Uterus (tissue), 2 donors: Measurements from ENCODE around the gene KATNAL1.

Source experiments
- POLR2A ChIP-seq, 2 donors: fragments of 450-650 bp; IDR thresholded peaks; one replicate each; pipeline ENCODE4 v1.6.1; 2016; ENCODE audit warnings: antibody characterized with exemption in 2 of 2, mild to moderate bottlenecking in 1 of 2, moderate library complexity in 1 of 2
- TF ChIP-seq, protein P1 (sequence below), 4 experiments: fragments of 200-600 bp in 2 of 4; fragments of 450-650 bp in 2 of 4; sonication (generic) in 2 of 4; IDR thresholded peaks; one replicate each; pipeline ENCODE4 v1.5.1; 2016 to 2019; ENCODE audit warnings: antibody characterized with exemption in 4 of 4, mild to moderate bottlenecking in 2 of 4, moderate library complexity in 1 of 4

DNA sequence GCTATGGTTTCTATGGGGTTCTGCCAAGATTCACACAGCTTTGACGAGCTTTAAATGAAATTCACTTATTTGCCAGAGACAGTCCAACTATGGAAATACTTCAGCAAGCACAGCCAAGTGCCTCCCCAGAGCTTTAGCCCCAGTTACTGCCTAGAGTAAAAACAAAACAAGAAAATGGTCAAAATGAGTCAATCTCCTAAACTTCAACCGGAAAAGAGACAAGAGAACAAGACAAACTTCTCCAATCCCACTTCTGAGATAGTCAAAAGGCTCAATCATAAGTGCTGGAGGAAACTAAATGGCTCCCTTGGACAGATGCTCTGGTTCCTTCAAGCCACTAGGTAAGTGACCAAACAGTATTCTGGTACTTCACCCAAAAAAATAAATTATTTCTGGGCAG, 65.8 kb downstream of the KATNAL1 start:
- TF ChIP-seq, protein P1, sequence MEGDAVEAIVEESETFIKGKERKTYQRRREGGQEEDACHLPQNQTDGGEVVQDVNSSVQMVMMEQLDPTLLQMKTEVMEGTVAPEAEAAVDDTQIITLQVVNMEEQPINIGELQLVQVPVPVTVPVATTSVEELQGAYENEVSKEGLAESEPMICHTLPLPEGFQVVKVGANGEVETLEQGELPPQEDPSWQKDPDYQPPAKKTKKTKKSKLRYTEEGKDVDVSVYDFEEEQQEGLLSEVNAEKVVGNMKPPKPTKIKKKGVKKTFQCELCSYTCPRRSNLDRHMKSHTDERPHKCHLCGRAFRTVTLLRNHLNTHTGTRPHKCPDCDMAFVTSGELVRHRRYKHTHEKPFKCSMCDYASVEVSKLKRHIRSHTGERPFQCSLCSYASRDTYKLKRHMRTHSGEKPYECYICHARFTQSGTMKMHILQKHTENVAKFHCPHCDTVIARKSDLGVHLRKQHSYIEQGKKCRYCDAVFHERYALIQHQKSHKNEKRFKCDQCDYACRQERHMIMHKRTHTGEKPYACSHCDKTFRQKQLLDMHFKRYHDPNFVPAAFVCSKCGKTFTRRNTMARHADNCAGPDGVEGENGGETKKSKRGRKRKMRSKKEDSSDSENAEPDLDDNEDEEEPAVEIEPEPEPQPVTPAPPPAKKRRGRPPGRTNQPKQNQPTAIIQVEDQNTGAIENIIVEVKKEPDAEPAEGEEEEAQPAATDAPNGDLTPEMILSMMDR (IDR thresholded peaks at IDR 0.05) = no peak
- no peak for TF ChIP-seq POLR2A (IDR thresholded peaks at IDR 0.05)
